Ishikawa (cell line): ENCODE data around the gene TMEM243.

ENCODE experiments used
- CEBPB ChIP-seq: IDR thresholded peaks from 2 replicates; pipeline ENCODE4 v1.6.1; 2012
- CREB1 ChIP-seq: IDR thresholded peaks from 2 replicates; pipeline ENCODE4 v1.6.1; 2012; ENCODE audit warnings: low read depth
- EGR1 ChIP-seq: IDR thresholded peaks from 2 replicates; pipeline ENCODE4 v1.6.1; 2012
- EP300 ChIP-seq: IDR thresholded peaks from 2 replicates; pipeline ENCODE4 v1.6.1; 2012; ENCODE audit warnings: borderline replicate concordance
- FOXM1 ChIP-seq: IDR thresholded peaks from 2 replicates; pipeline ENCODE4 v1.6.1; 2012; ENCODE audit warnings: low read depth, borderline replicate concordance
- MAX ChIP-seq: IDR thresholded peaks from 2 replicates; pipeline ENCODE4 v1.6.1; 2012
- NFIC ChIP-seq: IDR thresholded peaks from 2 replicates; pipeline ENCODE4 v1.6.1; 2012
- RAD21 ChIP-seq: IDR thresholded peaks from 2 replicates; pipeline ENCODE4 v1.6.1; 2012; ENCODE audit warnings: low read depth
- REST ChIP-seq: IDR thresholded peaks from 2 replicates; pipeline ENCODE4 v1.6.1; 2012; ENCODE audit warnings: low read depth, mild to moderate bottlenecking
- TAF1 ChIP-seq: IDR thresholded peaks from 2 replicates; pipeline ENCODE4 v1.6.1; 2012; ENCODE audit warnings: low read depth, mild to moderate bottlenecking
- TCF12 ChIP-seq: IDR thresholded peaks from 2 replicates; pipeline ENCODE4 v1.6.1; 2012; ENCODE audit warnings: low read depth
- TEAD4 ChIP-seq: IDR thresholded peaks from 2 replicates; pipeline ENCODE4 v1.6.1; 2012
- USF1 ChIP-seq: IDR thresholded peaks from 2 replicates; pipeline ENCODE4 v1.6.1; 2012
- YY1 ChIP-seq: IDR thresholded peaks from 2 replicates; pipeline ENCODE4 v1.6.1; 2012; ENCODE audit warnings: low read depth
- ZBTB7A ChIP-seq: IDR thresholded peaks from 2 replicates; pipeline ENCODE4 v1.6.1; 2012; ENCODE audit warnings: low read depth

The TMEM243 gene

GRCh38 chr7:87151729-87152111 lies 67.8 kb downstream of the TMEM243 start:
- no peak for TF ChIP-seq YY1
- no peak for TF ChIP-seq ZBTB7A
- no peak for TF ChIP-seq CEBPB
- no peak for TF ChIP-seq CREB1
- no peak for TF ChIP-seq TEAD4
- TF ChIP-seq NFIC = no peak; the same call in 1 of the 2 replicates
- TF ChIP-seq EP300 = no peak
- TF ChIP-seq RAD21 = no peak
- TF ChIP-seq USF1 = no peak
- TF ChIP-seq REST = no peak
- TF ChIP-seq TAF1 = no peak
- no peak for TF ChIP-seq MAX
- TF ChIP-seq FOXM1 = no peak
- no peak for TF ChIP-seq EGR1
- TF ChIP-seq TCF12 = no peak

- TF ChIP-seq CREB1 = no peak
- TF ChIP-seq FOXM1 = no peak
- TF ChIP-seq MAX = no peak
- no peak for TF ChIP-seq REST
- TF ChIP-seq TCF12 = no peak
- no peak for TF ChIP-seq NFIC
- TF ChIP-seq EP300 = no peak
- TF ChIP-seq TEAD4 = no peak
- no peak for TF ChIP-seq RAD21
- TF ChIP-seq EGR1 = no peak
- no peak for TF ChIP-seq USF1
- TF ChIP-seq YY1 = no peak
- TF ChIP-seq TAF1 = no peak
- no peak for TF ChIP-seq ZBTB7A
- no peak for TF ChIP-seq CEBPB
These were observed 68.4 kb downstream of the TMEM243 start for GRCh38 chr7:87151002-87151728.

GRCh38 chr7:87148332-87148955 lies 71.1 kb downstream of the TMEM243 start:
- TF ChIP-seq CEBPB (no peak), RAD21 (peak; percentile 61), ZBTB7A (no peak), TEAD4 (no peak)

GRCh38 chr7:87147500-87147899 lies 72.0 kb downstream of the TMEM243 start:
- TF ChIP-seq FOXM1 = no peak
- TF ChIP-seq NFIC = no peak
- no peak for TF ChIP-seq TAF1
- no peak for TF ChIP-seq EGR1
- no peak for TF ChIP-seq REST
- TF ChIP-seq MAX = no peak
- no peak for TF ChIP-seq RAD21
- TF ChIP-seq EP300 = no peak
- TF ChIP-seq ZBTB7A = no peak
- TF ChIP-seq CREB1 = no peak
- no peak for TF ChIP-seq YY1
- no peak for TF ChIP-seq CEBPB
- TF ChIP-seq TEAD4 = no peak
- TF ChIP-seq TCF12 = no peak
- TF ChIP-seq USF1 = no peak
